Measurements from ENCODE around the gene CENPP.

Gene CENPP

DNA sequence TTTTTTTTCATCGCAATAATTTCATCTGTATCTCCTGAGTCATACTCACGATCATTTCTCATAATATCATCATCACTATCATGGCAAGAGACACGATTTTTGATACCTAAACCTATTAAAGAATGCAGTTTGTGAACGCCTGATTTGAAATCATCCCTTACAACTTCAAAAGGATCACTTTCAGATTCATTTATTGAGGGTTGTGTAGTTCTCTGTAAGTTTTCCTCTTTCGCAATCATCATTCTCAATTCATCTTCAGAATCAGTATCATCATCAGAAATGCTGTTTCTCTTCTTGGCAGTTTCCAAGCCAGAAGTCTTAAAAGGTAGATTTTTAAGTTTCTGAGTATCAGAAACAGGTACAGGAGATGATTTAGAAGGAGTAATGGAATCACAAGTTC is 10.3 kb upstream of the CENPP start:
- DNase-seq: no peak

DNA sequence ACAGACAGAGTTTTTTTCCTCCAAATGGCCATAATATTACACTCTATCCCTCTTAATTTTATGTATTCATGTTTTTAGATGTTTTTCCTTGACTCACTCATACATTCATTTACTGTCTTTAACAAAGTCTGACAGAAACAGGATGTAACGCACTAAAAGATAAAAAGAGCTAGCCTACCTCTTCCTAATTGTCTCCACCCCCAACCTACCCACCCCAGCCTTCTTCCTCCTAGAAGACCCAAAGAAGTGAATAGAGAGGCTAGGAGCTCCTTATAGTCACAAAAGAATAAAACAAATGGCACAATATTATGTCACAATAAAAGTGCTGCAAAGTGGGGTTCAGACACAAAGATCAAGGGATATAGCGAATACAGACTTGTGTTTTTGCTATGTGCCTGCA is 1.3 kb upstream of the CENPP start:
- DNase-seq: no peak

DNA sequence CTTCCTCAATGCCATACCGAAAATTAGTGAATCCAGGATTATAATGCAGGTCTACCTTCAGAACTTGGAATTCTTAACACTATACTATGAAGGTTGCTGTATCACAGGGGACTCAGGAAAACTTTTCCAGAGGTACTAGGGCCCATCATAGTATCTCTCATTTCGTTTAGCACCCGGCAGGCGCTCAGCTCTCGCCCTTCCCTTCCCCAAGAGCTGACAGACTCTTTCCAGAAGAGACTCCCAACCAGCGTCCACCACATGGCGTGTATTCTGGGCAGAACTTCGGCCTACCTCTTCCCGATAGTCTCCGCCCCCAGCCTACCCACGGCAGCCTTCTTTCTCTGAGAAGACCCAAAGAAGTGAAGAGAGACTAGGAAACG is 874 bp upstream of the CENPP start:
- DNase-seq: no peak

DNA sequence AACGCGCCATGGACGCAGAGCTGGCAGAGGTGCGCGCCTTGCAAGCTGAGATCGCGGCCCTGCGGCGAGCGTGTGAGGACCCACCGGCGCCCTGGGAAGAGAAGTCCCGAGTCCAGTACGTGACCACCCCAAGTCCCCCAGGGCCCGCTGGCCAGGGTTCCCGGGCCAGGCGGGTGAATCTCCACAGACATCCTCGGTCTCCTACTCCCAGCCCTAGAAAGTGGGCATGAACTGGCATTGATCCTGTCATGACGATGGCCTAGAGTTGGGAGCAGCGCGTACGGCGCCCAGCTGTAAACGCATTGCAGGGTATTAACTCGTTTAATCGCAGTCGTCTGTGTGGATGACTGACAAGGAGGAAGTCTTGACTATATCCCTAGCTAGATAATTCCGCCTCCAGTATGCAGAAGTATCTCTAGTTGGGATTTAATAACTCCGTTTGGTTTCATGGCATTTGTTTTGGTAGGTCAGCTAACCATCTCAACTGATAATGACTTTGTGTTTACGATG is 293 bp downstream of the CENPP start:
- DNase-seq: no peak

DNA sequence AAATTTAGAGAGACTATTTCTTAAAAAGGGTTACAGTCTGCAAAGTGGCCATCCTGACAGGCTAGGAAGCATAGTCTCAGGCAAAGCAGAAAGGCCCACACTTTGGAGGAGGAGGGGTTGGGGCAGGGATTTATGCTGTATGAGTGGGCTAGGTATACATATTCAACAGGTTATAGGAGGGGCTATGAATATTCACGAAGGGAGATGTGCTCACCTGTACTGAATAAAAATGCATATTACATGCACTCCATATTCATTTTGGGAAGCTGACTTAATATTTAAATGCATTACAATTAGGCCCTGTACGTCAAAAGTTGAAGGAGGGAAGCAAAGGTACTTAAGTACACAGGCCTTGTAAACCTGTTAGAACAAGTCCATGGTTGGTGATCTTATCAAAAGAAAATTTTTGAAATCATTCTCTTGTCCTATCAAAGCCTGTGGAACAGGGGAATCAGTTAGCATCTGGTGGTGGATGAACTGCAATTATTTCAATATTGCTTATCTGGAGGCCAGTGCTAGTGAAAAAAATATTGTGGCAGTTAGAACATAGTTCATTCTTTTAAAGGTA is 1.6 kb downstream of the CENPP start:
- no peak for DNase-seq

DNA sequence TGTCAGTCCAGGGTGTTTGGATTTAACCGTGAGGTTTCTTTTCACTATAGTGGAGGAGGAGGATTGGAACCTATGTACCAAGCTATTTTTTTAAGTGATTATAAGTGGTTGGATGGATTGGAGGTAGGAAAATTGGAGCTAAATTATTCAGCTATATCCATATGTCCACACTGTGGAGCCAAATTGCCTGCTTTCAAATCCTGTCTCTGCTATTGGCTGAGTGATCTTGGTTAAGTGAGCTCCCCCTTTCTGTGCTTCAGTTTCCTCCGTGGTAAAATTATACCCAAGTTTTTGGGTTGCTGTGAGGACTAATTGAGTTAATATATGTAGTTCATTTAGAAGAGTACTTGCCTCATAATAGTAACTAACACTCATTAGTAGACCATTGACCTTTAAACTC is 2.5 kb downstream of the CENPP start:
- no peak for DNase-seq

DNA sequence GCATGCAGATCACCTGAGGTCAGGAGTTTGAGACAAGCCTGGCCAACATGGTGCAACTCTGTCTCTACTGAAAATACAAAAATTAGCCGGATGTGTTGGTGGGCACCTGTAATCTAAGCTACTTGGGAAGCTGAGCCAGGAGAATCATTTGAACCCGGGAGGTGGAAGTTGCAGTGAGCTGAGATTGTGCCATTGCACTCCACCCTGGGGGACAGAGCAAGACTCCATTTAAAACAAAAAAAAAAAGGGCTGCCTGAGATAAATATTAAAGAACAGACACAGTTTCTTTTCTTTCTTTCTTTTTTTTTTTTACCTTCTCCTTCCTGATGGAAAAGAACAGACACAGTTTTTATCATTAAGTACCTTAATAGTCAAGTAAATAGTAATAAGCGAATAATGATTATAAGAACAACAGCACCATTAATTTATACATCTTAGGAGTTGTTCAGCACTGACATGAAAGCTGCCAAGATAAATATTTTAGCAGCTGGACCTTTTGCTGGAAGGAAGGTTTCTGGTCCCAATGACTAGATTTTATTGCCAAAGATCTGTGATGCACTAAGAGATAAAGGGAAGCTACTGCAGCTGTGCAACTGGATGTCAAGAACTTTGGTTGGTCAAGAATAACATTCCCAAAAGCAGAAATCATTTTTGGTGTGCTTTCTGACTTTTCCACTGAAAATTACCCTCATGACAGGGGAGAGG is 7.0 kb downstream of the CENPP start:
- DNase-seq: no peak

DNA sequence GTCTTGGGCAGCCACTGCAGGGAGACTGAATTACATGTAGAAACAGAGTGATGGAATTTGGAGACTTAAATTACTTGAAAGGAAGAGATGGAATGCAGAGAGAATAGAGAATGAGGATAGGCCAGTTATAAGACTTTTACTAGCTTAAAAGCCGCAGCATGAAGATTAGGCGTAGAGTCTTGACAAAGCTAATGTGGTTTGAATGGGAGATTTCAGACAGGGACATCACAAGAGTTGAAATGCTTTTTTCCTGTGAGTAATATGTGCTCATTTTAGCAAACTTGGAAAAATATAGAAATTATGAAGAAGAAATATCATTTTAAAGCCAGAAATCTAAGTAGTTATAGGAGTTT is 7.5 kb downstream of the CENPP start:
- no peak for DNase-seq

DNA sequence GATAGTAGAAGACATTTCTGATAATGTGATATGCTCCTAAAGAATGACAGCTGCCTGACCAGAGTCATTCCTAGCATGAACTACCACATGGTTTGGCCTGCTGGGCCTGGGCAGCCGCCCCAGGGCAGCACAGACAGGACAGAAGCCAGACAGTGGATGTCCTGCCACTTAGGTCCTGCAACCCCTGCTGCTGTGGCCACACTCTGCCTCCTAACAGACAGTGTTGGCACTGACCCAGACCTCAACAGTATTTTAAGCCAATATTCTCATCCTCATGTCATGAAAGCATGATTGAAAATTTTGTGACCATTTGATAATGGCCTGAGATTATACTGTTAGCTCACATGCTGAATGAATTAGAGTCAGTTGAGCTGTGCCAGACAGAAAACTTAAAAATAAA is 15.8 kb downstream of the CENPP start:
- DNase-seq: no peak

DNA sequence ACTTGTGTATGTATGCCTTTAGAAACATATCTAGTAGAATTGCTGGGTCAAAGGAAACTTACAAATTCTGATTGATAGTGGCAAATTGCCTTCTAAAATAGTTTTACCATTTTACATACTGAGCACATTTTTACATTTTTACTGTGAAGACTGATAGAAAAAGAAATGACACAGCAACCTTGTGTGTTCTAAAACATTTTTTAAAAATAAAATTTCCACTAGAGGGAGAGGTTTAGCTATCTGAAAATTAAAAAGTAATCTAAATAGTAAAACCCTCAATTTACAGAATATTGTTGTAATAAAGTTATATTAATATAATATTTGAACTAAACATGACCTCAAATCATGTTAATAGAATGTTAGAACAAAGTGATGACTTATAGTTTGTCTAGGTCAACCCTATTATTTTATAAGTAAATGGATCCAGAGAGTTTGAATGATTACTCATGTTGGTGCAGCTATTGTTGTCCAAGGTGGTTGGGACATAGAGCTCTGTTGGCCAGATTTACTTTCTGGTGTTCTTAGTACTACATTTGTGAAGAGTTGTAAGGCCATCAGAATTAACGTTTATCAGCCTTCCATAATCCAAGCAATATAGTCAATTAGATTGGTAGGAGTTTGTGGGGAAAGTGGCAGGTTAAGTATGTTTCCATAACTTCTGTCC is 17.2 kb downstream of the CENPP start:
- DNase-seq: no peak

DNA sequence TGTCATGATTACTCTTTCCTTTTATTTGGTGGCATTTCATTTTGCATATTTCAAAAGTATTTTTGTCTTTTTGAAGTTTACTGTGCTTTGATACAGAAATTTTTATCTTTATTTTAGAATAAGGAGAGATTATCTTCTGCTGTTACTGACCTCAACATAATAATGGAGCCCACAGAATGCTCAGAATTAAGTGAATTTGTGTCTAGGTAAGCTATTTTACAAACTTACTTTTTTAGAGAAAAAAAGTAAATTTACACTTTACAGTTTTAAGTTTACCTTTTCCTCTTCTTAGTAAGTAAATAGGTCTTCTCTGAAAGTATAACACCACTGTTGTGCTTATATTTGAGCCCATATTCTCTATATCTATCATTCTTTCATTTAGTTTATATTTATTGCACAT is 19.8 kb downstream of the CENPP start:
- no peak for DNase-seq

DNA sequence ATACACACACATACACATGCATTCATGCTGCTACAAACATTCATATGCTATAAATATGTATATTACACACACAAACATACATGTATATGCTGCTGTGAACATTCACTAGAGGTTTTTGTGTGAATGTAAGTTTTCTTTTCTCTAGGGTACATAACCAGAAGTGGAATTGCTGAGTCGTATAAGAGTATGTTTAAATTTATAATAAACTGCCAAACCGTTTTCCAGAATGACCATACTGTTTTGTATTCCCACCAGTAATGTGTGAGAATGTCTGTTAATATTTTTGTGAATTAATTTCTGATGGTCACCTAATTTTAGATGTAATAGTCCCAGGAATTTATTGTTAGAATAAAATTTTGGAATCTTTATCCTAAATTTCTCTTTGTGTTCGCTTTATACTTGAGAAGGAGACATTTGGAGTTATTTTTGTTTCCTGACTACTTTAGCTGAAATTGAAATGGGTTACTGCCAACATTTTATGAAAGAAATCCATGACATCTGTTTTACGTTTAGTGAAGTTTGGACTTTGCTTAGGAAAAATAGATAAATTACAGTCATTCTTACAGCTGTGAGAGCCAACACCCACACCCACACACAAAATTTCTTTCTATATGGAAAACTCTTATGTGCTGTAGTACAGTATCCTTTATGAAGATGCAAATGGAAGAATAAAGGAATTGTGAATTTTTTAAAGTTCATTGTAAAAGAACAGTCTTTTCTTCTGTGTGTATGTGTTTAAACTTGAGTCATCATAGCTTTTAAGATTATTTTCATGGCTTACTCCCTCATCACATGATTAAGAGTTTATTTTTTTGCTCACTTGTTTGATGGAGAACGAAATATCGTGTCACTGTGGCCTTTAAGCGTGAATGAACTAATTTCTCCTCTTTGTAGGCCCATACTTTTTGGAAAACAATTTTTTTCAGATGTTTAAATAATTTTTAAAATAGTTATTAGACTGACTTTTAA is 24.3 kb downstream of the CENPP start:
- DNase-seq: no peak

DNA sequence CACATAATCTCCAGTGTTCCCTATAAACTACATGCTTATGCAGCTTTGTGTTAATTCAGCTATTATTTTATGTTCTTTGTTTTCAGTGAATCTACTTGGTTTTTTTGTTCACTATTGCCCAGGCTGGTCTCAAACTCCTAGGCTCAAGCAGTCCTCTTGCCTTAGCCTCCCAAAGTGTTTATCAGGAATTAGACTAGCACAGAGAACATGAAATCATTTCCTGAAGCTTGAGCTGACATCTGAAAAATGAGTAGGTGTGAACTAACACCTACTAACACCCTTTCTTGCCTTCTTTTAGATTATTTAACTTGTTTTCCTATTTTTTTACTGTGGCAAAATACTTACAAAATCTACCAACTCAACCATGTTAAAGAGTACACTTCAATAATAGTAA is 25.0 kb downstream of the CENPP start:
- no peak for DNase-seq

DNA sequence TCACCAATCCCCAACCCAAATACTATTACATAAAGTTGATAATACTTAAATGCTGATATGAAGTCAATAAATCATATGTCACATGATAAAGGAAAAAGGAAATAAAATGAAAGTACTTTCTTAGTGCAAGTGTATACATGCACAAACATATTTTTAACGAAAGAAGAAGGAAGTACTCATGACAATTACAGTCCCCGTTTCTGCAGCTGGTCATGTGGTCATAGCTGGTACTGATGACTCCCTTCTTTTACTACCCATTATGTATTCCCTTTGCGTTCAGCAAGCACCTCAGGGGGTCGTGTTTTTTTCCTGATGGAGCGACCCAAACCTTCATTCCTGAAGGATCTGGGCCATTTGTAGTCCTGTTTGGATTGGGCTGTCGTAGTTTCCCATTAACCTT is 27.3 kb downstream of the CENPP start:
- no peak for DNase-seq

DNA sequence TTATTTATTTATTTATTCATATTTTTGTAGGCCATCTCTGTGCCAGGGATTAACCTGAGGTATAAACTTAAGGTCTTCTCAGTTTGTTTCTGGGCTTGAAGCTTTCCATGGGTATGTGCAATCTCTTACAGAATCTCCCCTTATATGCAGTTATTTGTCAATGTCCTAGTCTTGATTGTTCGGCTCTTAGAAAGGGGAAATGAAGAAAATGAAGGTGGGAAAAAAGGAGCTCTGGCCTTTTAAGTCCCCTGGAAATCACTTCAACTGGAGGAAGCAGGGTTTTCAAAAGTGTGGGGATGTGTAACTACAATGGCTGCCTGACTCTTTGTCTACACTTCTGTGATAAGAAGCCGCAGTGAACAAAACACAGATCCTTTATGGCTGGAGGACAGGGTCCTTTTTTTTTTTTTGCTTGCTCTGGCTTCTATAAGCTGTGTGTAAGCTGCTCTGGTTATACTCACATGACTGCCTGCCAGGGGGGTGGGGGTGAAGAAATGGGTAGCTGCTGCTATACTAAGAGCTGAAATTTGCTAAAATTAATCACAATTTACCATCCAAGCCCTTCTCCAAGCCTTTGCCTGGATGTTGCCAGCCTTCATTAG is 33.7 kb downstream of the CENPP start:
- DNase-seq: no peak

DNA sequence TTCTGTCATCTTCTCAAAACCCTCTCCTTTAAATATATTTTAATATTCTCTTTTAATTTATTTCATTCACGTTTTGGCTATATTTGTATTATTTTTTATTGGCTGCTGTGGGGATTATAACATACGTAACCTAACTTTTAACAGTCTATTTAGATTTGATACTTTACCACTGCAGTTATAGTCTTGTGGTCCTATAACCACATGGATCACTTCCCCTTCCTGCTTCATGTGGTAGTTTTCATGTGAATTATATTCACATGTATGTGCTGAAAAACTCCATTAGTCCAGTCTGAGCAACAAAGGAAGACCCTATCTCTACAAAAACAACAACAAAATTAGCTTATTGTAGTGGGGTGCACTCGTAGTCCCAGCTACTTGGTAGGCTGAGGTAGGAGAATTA is 34.3 kb downstream of the CENPP start:
- no peak for DNase-seq

DNA sequence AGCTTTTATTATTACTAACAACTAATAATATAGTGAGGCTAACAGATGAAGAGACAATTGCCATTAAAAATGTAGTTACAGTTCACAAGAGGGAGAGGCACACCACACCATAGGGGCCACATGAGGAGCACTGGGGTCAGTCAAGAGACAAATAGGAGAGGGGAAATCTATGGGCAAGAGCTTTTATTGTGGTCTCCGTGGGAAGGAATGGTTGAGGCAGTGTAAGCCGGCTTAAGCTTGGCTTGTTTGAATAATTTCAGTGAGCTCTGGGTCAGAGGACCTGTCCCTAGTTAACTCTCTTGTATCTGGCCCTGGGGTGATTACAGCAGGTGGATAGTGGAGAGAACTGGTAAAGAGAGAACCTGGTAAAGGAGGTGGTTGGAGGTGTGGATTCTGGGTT is 43.3 kb downstream of the CENPP start:
- DNase-seq: no peak

DNA sequence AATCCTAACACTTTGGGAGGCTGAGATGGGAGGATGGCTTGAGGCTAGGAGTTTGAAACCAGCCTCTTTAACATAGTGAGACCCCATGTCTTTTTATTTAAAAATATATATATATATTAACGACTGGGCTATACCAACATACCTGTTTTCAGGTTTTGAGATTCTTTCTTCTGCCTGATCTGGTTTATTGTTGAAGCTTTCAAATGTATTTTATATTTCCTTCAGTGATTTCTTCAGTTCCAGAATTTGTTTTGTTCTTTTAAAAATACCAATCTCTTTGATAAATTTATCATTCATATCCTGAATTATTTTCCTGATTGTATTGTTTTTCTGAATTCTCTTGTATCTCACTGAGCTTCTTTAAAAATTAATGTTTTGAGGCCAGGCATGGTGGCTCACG is 47.4 kb downstream of the CENPP start:
- no peak for DNase-seq

DNA sequence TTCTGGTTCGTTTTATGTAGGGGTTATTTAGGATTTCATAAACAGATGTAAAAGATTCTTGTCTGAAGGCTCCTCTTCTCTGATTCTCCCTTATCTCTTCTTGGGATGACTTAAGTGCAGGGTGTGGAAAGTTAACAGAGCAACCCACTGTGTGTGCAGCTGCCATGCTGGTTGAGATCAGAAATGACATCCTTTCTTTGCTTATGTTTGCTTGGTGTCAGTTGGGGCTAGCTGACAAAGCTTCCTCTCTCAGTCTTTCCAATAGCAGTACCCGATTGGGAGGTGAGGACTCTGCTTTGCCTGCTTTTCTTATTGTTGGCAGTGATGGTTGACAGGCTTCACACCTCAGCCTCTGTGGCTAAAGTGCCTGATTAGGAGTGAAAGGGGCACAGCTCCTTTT is 52.1 kb downstream of the CENPP start:
- DNase-seq: no peak

DNA sequence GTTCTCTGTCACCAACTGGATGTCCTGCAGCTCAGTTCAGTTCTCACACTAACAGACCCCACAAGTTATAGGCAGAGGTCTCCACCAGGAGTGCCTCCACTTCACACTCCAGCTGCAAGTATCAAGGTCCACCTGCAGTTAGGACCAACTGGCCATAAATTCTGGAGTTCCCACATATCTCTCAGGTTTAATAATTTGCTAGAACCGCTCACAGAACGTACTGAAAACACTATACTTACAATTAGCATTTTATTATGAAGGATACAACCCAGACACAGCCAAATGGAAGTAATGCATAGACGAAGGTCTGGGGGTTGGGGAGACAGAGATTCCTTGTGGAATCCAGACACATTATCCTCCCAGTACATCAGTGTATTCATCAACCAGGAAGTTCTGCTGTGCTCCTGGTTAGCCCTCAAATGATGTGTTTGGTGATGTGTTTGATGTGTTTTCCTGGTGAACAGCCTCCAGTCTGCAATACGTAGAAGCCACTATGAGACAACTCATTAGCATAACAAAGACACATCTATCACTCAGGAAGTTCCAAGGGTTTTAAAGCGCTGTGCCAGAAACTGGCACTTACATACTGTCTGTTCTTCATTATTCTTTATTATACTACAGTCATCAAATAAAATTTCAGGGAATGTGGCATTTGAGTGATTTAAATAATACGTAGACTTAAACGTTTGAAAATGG is 53.3 kb downstream of the CENPP start:
- DNase-seq: no peak

DNA sequence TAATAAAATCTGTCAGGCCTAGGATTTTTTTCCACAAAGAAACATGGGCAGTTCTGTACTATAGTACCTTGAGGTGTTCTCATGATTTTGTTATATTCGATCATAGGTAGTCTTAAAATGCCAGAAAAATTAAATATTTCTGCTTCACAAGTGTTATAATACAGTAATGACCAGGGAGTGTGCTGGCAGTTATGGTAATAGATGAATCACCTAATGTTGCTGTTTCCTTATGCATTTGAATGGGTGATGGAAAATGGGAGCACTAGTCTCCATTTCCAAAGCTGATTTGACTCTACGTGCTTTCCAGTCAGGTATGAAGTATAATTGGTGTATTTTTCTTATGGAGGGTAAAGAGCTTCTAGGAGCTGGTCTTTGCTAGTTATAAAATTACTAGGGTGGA is 54.9 kb downstream of the CENPP start:
- no peak for DNase-seq

DNA sequence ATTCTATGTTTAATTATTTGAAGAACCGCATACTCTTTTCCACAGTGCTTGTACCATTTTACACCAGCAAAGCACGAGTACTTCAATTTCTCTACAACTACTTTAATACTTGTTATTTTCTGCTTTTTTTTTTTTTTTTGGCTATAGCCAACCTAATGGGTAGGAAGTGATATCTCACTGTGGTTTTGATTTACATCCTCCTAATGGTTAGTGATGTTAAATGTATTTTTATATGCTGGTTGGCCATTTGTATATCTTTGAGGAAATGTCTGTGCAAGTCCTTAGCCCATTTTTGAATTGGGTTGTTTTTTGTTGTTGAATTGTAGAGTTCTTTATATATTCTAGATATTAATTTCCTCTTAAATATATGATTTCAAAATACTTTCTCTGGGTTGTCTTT is 56.0 kb downstream of the CENPP start:
- DNase-seq: no peak
